Measurements from ENCODE around the gene KLC3.
A peak's percentile ranks its signal among the peaks of the same experiment; 100 is the strongest.
"Not testable (repeated sequence)": the region's sequence is repeated elsewhere in the genome, so short reads cannot be mapped to it uniquely, and the experiment has no call there.

KLC3 gene

GRCh38 chr19:45320997-45321775, 19.4 kb upstream of the KLC3 start:
- DNase-seq: no peak

- no peak for DNase-seq
Observed at GRCh38 chr19:45321848-45322247, 18.7 kb upstream of the KLC3 start.

- DNase-seq: no peak
Observed at GRCh38 chr19:45322311-45322710, 18.2 kb upstream of the KLC3 start.

- no peak for DNase-seq
Observed at GRCh38 chr19:45322744-45323281, 17.7 kb upstream of the KLC3 start, which contains the start of gene CKM. Gene CKM, minus strand, starts transcription at chr19:45322875. Its CDS starts 3,162 bp downstream, at chr19:45319713.

- DNase-seq: no peak
Observed at GRCh38 chr19:45323671-45324081, 16.9 kb upstream of the KLC3 start.

- DNase-seq: no peak
Observed at GRCh38 chr19:45324349-45324907, 16.1 kb upstream of the KLC3 start.

- DNase-seq: no peak
Observed at GRCh38 chr19:45327404-45328143, 13.0 kb upstream of the KLC3 start.

GRCh38 chr19:45331411-45331810, 9.1 kb upstream of the KLC3 start:
- no peak for DNase-seq

GRCh38 chr19:45333609-45334303, 6.8 kb upstream of the KLC3 start:
- no peak for DNase-seq

GRCh38 chr19:45334881-45335280, 5.7 kb upstream of the KLC3 start:
- not testable (repeated sequence) for DNase-seq

- DNase-seq: no peak
Observed at GRCh38 chr19:45336696-45337251, 3.8 kb upstream of the KLC3 start.

GRCh38 chr19:45339629-45340028, 921 bp upstream of the KLC3 start:
- DNase-seq: no peak

- DNase-seq: no peak
Observed at GRCh38 chr19:45340899-45341453, 426 bp downstream of the KLC3 start.

- no peak for DNase-seq
Observed at GRCh38 chr19:45342911-45343310, 2.4 kb downstream of the KLC3 start.

GRCh38 chr19:45344621-45345505, 4.3 kb downstream of the KLC3 start:
- DNase-seq: no peak

GRCh38 chr19:45345506-45345860, 4.9 kb downstream of the KLC3 start:
- DNase-seq: no peak

GRCh38 chr19:45346449-45346848, 5.9 kb downstream of the KLC3 start:
- peak in 1 of 2 experiments; percentile 27 for DNase-seq

GRCh38 chr19:45347570-45348366, 7.2 kb downstream of the KLC3 start:
- no peak for DNase-seq

- no peak for DNase-seq
Observed at GRCh38 chr19:45348367-45349125, 8.0 kb downstream of the KLC3 start.

- DNase-seq: no peak
Observed at GRCh38 chr19:45349126-45349415, 8.5 kb downstream of the KLC3 start.
